IMR-90 (cell line): Measurements from ENCODE around the gene LDHD.

Source experiments
- BHLHE40 ChIP-seq: fragments of 150-350 bp; IDR thresholded peaks from 2 replicates; pipeline ENCODE4 v1.6.1; 2016; ENCODE audit warnings: mild to moderate bottlenecking, low read depth, low read length
- CHD1 ChIP-seq: IDR thresholded peaks from 2 replicates; pipeline ENCODE4 v1.6.1; 2012; ENCODE audit warnings: low read depth, low read length, improper control_type of control experiment
- CTCF ChIP-seq: conservative IDR thresholded peaks from 2 replicates; pipeline ENCODE4 v1.5.1; 2012; ENCODE audit warnings: mild to moderate bottlenecking, low read depth, low read length, improper control_type of control experiment
- FOS ChIP-seq: fragments of 150-350 bp; IDR thresholded peaks from 2 replicates; pipeline ENCODE4 v1.6.1; 2016; ENCODE audit warnings: low read depth, low read length
- MXI1 ChIP-seq: IDR thresholded peaks from 2 replicates; pipeline ENCODE4 v1.6.1; 2012; ENCODE audit warnings: low read depth, mild to moderate bottlenecking, low read length, moderate library complexity, borderline replicate concordance
- POLR2A ChIP-seq: IDR thresholded peaks from 2 replicates; pipeline ENCODE4 v1.6.1; 2012; ENCODE audit warnings: mild to moderate bottlenecking, low read depth, low read length
- RAD21 ChIP-seq: IDR thresholded peaks from 2 replicates; pipeline ENCODE4 v1.6.1; 2012; ENCODE audit warnings: low read length, improper control_type of control experiment
- RCOR1 ChIP-seq: IDR thresholded peaks from 2 replicates; pipeline ENCODE4 v1.6.1; 2012; ENCODE audit warnings: mild to moderate bottlenecking, low read length, improper control_type of control experiment; ENCODE audit not compliant: insufficient replicate concordance
- RFX5 ChIP-seq: IDR thresholded peaks from 2 replicates; pipeline ENCODE4 v1.8.0; 2012; ENCODE audit warnings: low read depth, mild to moderate bottlenecking, low read length, moderate library complexity
- SMC3 ChIP-seq: fragments of 150-350 bp; IDR thresholded peaks from 2 replicates; pipeline ENCODE4 v1.6.1; 2016; ENCODE audit warnings: low read depth, mild to moderate bottlenecking, antibody characterized with exemption, low read length, moderate library complexity
- USF2 ChIP-seq: fragments of 150-350 bp; IDR thresholded peaks from 2 replicates; pipeline ENCODE4 v1.6.1; 2017; ENCODE audit warnings: mild to moderate bottlenecking, antibody characterized with exemption, low read length, low read depth
- TF ChIP-seq, protein P1 (sequence below): fragments of 150-350 bp; IDR thresholded peaks from 2 replicates; pipeline ENCODE4 v1.6.1; 2016; ENCODE audit warnings: low read depth, mild to moderate bottlenecking, low read length, moderate library complexity, borderline replicate concordance

DNA sequence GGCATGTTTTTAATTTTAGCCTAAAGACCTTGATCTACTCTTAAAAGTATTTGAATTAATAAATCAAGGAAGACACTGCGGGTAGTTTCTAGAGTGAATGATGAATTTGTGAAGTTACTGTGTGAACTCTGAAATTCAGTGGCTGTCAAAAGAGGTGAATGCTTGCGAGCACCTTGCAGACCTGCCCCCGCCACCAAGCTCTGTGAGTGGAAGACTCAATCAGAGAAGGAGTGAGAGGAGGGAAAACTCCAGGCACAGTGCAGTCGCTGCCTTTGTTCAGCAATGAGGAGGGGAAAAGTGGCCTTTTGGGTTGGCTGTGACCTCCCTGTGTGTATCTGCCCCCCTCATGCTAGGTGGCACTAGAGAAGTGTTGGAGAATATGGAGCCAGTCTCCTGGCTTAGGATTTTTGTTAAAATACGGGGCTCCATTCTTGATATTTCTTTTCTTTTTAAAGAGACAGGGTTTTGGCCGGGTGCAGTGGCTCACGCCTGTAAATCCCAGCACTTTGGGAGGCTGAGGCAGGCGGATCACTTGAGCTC lies 53.0 kb downstream of the LDHD start:
- TF ChIP-seq CTCF (no peak), RCOR1 (no peak), CHD1 (no peak), POLR2A (no peak), BHLHE40 (no peak), RFX5 (no peak), SMC3 (no peak), FOS (no peak), USF2 (no peak), RAD21 (no peak), MXI1 (no peak)
- TF ChIP-seq, protein P1, sequence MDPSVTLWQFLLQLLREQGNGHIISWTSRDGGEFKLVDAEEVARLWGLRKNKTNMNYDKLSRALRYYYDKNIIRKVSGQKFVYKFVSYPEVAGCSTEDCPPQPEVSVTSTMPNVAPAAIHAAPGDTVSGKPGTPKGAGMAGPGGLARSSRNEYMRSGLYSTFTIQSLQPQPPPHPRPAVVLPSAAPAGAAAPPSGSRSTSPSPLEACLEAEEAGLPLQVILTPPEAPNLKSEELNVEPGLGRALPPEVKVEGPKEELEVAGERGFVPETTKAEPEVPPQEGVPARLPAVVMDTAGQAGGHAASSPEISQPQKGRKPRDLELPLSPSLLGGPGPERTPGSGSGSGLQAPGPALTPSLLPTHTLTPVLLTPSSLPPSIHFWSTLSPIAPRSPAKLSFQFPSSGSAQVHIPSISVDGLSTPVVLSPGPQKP = no peak
